Spleen (tissue), 7 donors: Measurements from ENCODE around the gene GPR161.

Experiments
- CTCF ChIP-seq, 11 experiments: fragments of 200-600 bp in 7 of 11; fragments of 450-650 bp in 4 of 11; sonication (generic) in 4 of 11; IDR thresholded peaks in 8 of 11; conservative IDR thresholded peaks in 3 of 11; 1 replicate in 7 of 11; 2 replicates in 4 of 11; pipeline versions ENCODE4 v1.4.0 to v1.8.0; 2016 to 2021; ENCODE audit warnings: antibody characterized with exemption in 11 of 11, inconsistent platforms in 4 of 11, mild to moderate bottlenecking in 1 of 11
- POLR2A ChIP-seq, 3 donors: fragments of 450-650 bp; IDR thresholded peaks; one replicate each; pipeline ENCODE4 v1.5.1; 2017; ENCODE audit warnings: antibody characterized with exemption in 3 of 3, mild to moderate bottlenecking in 1 of 3
- POLR2AphosphoS5 ChIP-seq, 3 donors: sonication (generic); formaldehyde crosslinking; IDR thresholded peaks; one replicate each; pipeline ENCODE4 v1.5.1; 2017; ENCODE audit warnings: antibody characterized with exemption in 3 of 3
- donor health status: DM: no; HTN: no; CAD: no; lungs with moderate emphysema.
- donor health status: DM: no; HTN: no; CAD: no.
- donor health status: DM: no; HTN: no; CAD: no.

- TF ChIP-seq POLR2A (IDR thresholded peaks at IDR 0.05) = no peak
- TF ChIP-seq CTCF (IDR thresholded peaks at IDR 0.05 in 8 of 11, conservative IDR thresholded peaks at IDR 0.05 in 3 of 11) = no peak
- no peak for TF ChIP-seq POLR2AphosphoS5 (IDR thresholded peaks at IDR 0.05)
Observed at GRCh38 chr1:168079761-168080160, 57.0 kb downstream of the GPR161 start.
